ENCODE measurements around the gene GLYR1. TPM values are rescaled to one million over a fixed set of nuclear protein-coding genes. Genes with fewer than 3 reads are reported as not detected.

The GLYR1 gene
- polyA plus RNA-seq, 1 donor from 2014 or later = 78.6 TPM

GRCh38 chr16:4862639-4863038 lies 15.6 kb upstream of the GLYR1 start:
- no peak overlapping the region for H3K4me3 ChIP-seq (ENCODE audit: low read length)
- H3K27me3 ChIP-seq (ENCODE audit: insufficient read depth, low read depth, low read length) = no peaks in the 10 kb centered on the region
- H3K9me3 ChIP-seq (ENCODE audit: low read length) = no peaks in the 10 kb centered on the region
- TF ChIP-seq MXI1 (conservative IDR thresholded peaks at IDR 0.05; ENCODE audit: poor library complexity, severe bottlenecking) (no peak), EP300 (conservative IDR thresholded peaks at IDR 0.05; ENCODE audit: poor library complexity, severe bottlenecking) (no peak), REST (IDR thresholded peaks at IDR 0.05; ENCODE audit: borderline replicate concordance) (no peak), CTCF (IDR thresholded peaks at IDR 0.05; ENCODE audit: poor library complexity, severe bottlenecking) (no peak), POLR2AphosphoS5 (IDR thresholded peaks at IDR 0.05) (no peak), RAD21 (conservative IDR thresholded peaks at IDR 0.05) (no peak), SMC3 (conservative IDR thresholded peaks at IDR 0.05; ENCODE audit: poor library complexity) (no peak), EZH2 (IDR thresholded peaks at IDR 0.05; ENCODE audit: borderline replicate concordance, insufficient read depth, low read length, poor library complexity, severe bottlenecking) (no peak), TAF1 (IDR thresholded peaks at IDR 0.05; ENCODE audit: low read depth) (no peak)
- H3K9me2 ChIP-seq (ENCODE audit: insufficient read depth, low read length) = no peaks in the 10 kb centered on the region
- H3K27ac ChIP-seq (ENCODE audit: low read length) = no peak overlapping the region
- no peak overlapping the region for H3K4me2 ChIP-seq (ENCODE audit: low read length)
- peaks cover 12% of the 10 kb centered on the region for H3K36me3 ChIP-seq (ENCODE audit: insufficient read depth, low read length)
- H4K20me1 ChIP-seq (ENCODE audit: insufficient read depth) = no peaks in the 10 kb centered on the region
- H2AFZ ChIP-seq (ENCODE audit: low read depth, low read length) = no peak overlapping the region
- no peaks in the 10 kb centered on the region for H3F3A ChIP-seq (ENCODE audit: insufficient read depth, low read length, poor library complexity, severe bottlenecking)
- H3K79me2 ChIP-seq (replicated peaks; ENCODE audit: insufficient read depth, low read length) = peaks cover 25% of the 10 kb centered on the region
- H3K9ac ChIP-seq (ENCODE audit: low read length) = no peak overlapping the region

- Histone ChIP-seq H3K4me2 (ENCODE audit: low read length) (no peak overlapping the region), H3K36me3 (ENCODE audit: insufficient read depth, low read length) (peaks cover 12% of the 10 kb centered on the region), H3K4me3 (ENCODE audit: low read length) (no peak overlapping the region), H3K9ac (ENCODE audit: low read length) (no peak overlapping the region), H4K20me1 (ENCODE audit: insufficient read depth) (no peaks in the 10 kb centered on the region), H3K79me2 (replicated peaks; ENCODE audit: insufficient read depth, low read length) (peaks cover 18% of the 10 kb centered on the region), H3K9me3 (ENCODE audit: low read length) (no peaks in the 10 kb centered on the region), H2AFZ (ENCODE audit: low read depth, low read length) (no peak overlapping the region), H3K27me3 (ENCODE audit: insufficient read depth, low read depth, low read length) (no peaks in the 10 kb centered on the region), H3F3A (ENCODE audit: insufficient read depth, low read length, poor library complexity, severe bottlenecking) (no peaks in the 10 kb centered on the region), H3K27ac (ENCODE audit: low read length) (no peak overlapping the region), H3K9me2 (ENCODE audit: insufficient read depth, low read length) (no peaks in the 10 kb centered on the region)
- TF ChIP-seq MXI1 (conservative IDR thresholded peaks at IDR 0.05; ENCODE audit: poor library complexity, severe bottlenecking) (no peak), EZH2 (IDR thresholded peaks at IDR 0.05; ENCODE audit: borderline replicate concordance, insufficient read depth, low read length, poor library complexity, severe bottlenecking) (no peak), SMC3 (conservative IDR thresholded peaks at IDR 0.05; ENCODE audit: poor library complexity) (no peak), TAF1 (IDR thresholded peaks at IDR 0.05; ENCODE audit: low read depth) (no peak), EP300 (conservative IDR thresholded peaks at IDR 0.05; ENCODE audit: poor library complexity, severe bottlenecking) (no peak), CTCF (IDR thresholded peaks at IDR 0.05; ENCODE audit: poor library complexity, severe bottlenecking) (no peak), RAD21 (conservative IDR thresholded peaks at IDR 0.05) (no peak)
These were observed 13.7 kb upstream of the GLYR1 start for GRCh38 chr16:4860727-4861342.

All from neural cell (in vitro differentiated cells).